ENCODE measurements around the gene NEU2. TPM values are rescaled to one million over a fixed set of nuclear protein-coding genes. Genes with fewer than 3 reads are reported as not detected.

Gene NEU2
- total and polyA plus RNA-seq, 10 of the 15 experiments (the other 5 are each of a cell fraction or from before 2014, with no cell fraction given): not detected

GRCh38 chr2:233053928-233054784, 21.7 kb downstream of the NEU2 start (continued):
- no peak for TF ChIP-seq ATF7 (IDR thresholded peaks at IDR 0.05; ENCODE audit: low read depth)
- peak; percentile 74 for TF ChIP-seq YY1 (IDR thresholded peaks at IDR 0.05; ENCODE audit: low read depth, low read length)
- TF ChIP-seq MEF2A (IDR thresholded peaks at IDR 0.05; ENCODE audit: insufficient read depth, low read depth, low read length): no peak

- Histone ChIP-seq H3K4me1 (ENCODE audit: control insufficient read depth, insufficient read depth, low read length) (peaks cover 11% of the 10 kb centered on the region), H3K27ac (ENCODE audit: control insufficient read depth, insufficient read depth) (no peak overlapping the region), H3K9ac (ENCODE audit: control insufficient read depth, insufficient read depth, low read length) (no peak overlapping the region), H2AFZ (ENCODE audit: control insufficient read depth, low read depth, low read length) (no peak overlapping the region), H3K79me2 (ENCODE audit: control insufficient read depth, insufficient read depth, low read length) (peaks cover 10% of the 10 kb centered on the region), H3K36me3 (ENCODE audit: control insufficient read depth in 2 of 2, insufficient read depth in 2 of 2, low read length in 1 of 2) (no peaks in the 10 kb centered on the region), H3K4me2 (ENCODE audit: control insufficient read depth, insufficient read depth) (no peak overlapping the region), H3K27me3 (replicated peaks in 1 of 2; ENCODE audit: control insufficient read depth in 2 of 2, insufficient read depth in 2 of 2, low read length in 1 of 2) (no peaks in the 10 kb centered on the region), H4K20me1 (ENCODE audit: control insufficient read depth, insufficient read depth) (no peaks in the 10 kb centered on the region), H3K9me3 (replicated peaks; ENCODE audit: control insufficient read depth, insufficient read depth, low read length) (no peaks in the 10 kb centered on the region), H3K4me3 (no peak overlapping the region)
- no peak for ATAC-seq
- no TSS peak for BruUV-seq (replicated peaks)
- ChIA-PET POLR2A (no interaction called here), RAD21 (ENCODE audit: unreplicated experiment) (interaction anchor here (1.0 to 2.2 kb wide), 4 partner anchors 9 to 245 kb away, joined by 3 to 7 read pairs (median 4); no protein-coding TSS in a partner anchor), SMC1A (ENCODE audit: uncharacterized antibody, unreplicated experiment) (interaction anchor here (0.7 to 2.4 kb wide), 6 partner anchors 45 to 246 kb away, joined by 3 to 10 read pairs (median 4); no protein-coding TSS in a partner anchor), CTCF (interaction anchor here (1.0 to 5.1 kb wide), 18 partner anchors 11 to 297 kb away, joined by 4 to 37 read pairs (median 12); partner anchors contain the start of gene ATG16L1)
- intact Hi-C loops (cut with micrococcal nuclease; ENCODE audit: unreplicated experiment) (no loop called here), in situ Hi-C loops (cut with MboI) (no loop called here)
- no peak for DNase-seq (ENCODE audit: low read depth, low spot score)
- FAIRE-seq: no peak
- 87% methylated on average over 2 of the region's 2 CpGs for WGBS (ENCODE audit: insufficient coverage, insufficient replicate concordance, low lambda C conversion rate, missing lambda C conversion rate)
- no peak for TF ChIP-seq RBBP5 (conservative IDR thresholded peaks at IDR 0.05)
- no peak for TF ChIP-seq NFIC (IDR thresholded peaks at IDR 0.05; ENCODE audit: low read depth, low read length)
- no peak for TF ChIP-seq CREB1 (IDR thresholded peaks at IDR 0.05; ENCODE audit: low read depth)
- TF ChIP-seq RFX5 (IDR thresholded peaks at IDR 0.05; ENCODE audit: low read depth, low read length): no peak
- no peak for TF ChIP-seq STAT3 (IDR thresholded peaks at IDR 0.05; ENCODE audit: low read depth, low read length)
- TF ChIP-seq NR2C2 (IDR thresholded peaks at IDR 0.05; ENCODE audit: borderline replicate concordance, control insufficient read depth, insufficient read length, low read depth): no peak
- no peak for TF ChIP-seq HDAC2 (IDR thresholded peaks at IDR 0.05)
- no peak for TF ChIP-seq KDM1A (IDR thresholded peaks at IDR 0.05; ENCODE audit: borderline replicate concordance)
- TF ChIP-seq FOXK2 (IDR thresholded peaks at IDR 0.05): no peak
- TF ChIP-seq SUPT20H (IDR thresholded peaks at IDR 0.05; ENCODE audit: borderline replicate concordance, control insufficient read depth, low read depth, low read length): no peak
- no peak for TF ChIP-seq SPI1 (IDR thresholded peaks at IDR 0.05; ENCODE audit: borderline replicate concordance, insufficient read depth, low read depth, low read length)
- TF ChIP-seq USF1 (IDR thresholded peaks at IDR 0.05; ENCODE audit: borderline replicate concordance, extremely low read length, insufficient read depth, low read depth, low read length): no peak
- TF ChIP-seq JUND (IDR thresholded peaks at IDR 0.05; ENCODE audit: low read depth, low read length): no peak
- TF ChIP-seq RUNX3 (IDR thresholded peaks at IDR 0.05; ENCODE audit: low read length): no peak
- TF ChIP-seq MYB (IDR thresholded peaks at IDR 0.05; ENCODE audit: borderline replicate concordance, low read depth, low read length): no peak
- no peak for TF ChIP-seq HDAC6 (IDR thresholded peaks at IDR 0.05; ENCODE audit: unreplicated experiment)
- no peak for TF ChIP-seq DPF2 (IDR thresholded peaks at IDR 0.05)
- TF ChIP-seq SUZ12 (IDR thresholded peaks at IDR 0.05; ENCODE audit: unreplicated experiment): no peak
- TF ChIP-seq WRNIP1 (IDR thresholded peaks at IDR 0.05; ENCODE audit: borderline replicate concordance, low read depth, low read length): no peak
Measured at GRCh38 chr2:233055362-233055761, 22.9 kb downstream of the NEU2 start.
